Smooth muscle cell (in vitro differentiated cells): Measurements from ENCODE around the gene LRPPRC. TPM values are rescaled to one million over a fixed set of nuclear protein-coding genes. Genes with fewer than 3 reads are reported as not detected.
A peak's percentile ranks its signal among the peaks of the same experiment; 100 is the strongest.

Experiments
- DNase-seq: peaks from one replicate; lab custom pipeline; 2025; ENCODE audit not compliant: unreplicated experiment; lab: John Stamatoyannopoulos, UW
- H2AFZ ChIP-seq: fragments of 200-600 bp; sonication (generic); 2 replicates; pipeline ENCODE4 v1.6.0; 2016; ENCODE audit warnings: antibody characterized with exemption, low read depth, mild to moderate bottlenecking
- H3F3A ChIP-seq: fragments of 200-600 bp; sonication (generic); 2 replicates; pipeline ENCODE4 v1.6.0; 2017; ENCODE audit warnings: antibody characterized with exemption, low read depth
- H3K27ac ChIP-seq: fragments of 200-600 bp; sonication (generic); 2 replicates; pipeline ENCODE4 v1.5.1; 2016; ENCODE audit warnings: low read depth, mild to moderate bottlenecking
- H3K27me3 ChIP-seq: fragments of 200-600 bp; sonication (generic); 2 replicates; pipeline ENCODE4 v1.6.1; 2016; ENCODE audit warnings: low read depth, mild to moderate bottlenecking
- H3K36me3 ChIP-seq: fragments of 200-600 bp; sonication (generic); 2 replicates; pipeline ENCODE4 v1.5.1; 2016; ENCODE audit warnings: low read depth
- H3K4me1 ChIP-seq: fragments of 200-600 bp; sonication (generic); 2 replicates; pipeline ENCODE4 v1.5.1; 2016; ENCODE audit warnings: low read depth
- H3K4me2 ChIP-seq: fragments of 200-600 bp; sonication (generic); 2 replicates; pipeline ENCODE4 v1.6.0; 2016; ENCODE audit warnings: mild to moderate bottlenecking
- H3K4me3 ChIP-seq: fragments of 200-600 bp; sonication (generic); 2 replicates; pipeline ENCODE4 v1.5.1; 2016; ENCODE audit warnings: mild to moderate bottlenecking
- H3K79me2 ChIP-seq: fragments of 200-600 bp; sonication (generic); 2 replicates; pipeline ENCODE4 v1.6.0; 2016; ENCODE audit warnings: low read depth, mild to moderate bottlenecking
- H3K9ac ChIP-seq: fragments of 200-600 bp; sonication (generic); 2 replicates; pipeline ENCODE4 v1.6.0; 2016; ENCODE audit warnings: low read depth
- H3K9me3 ChIP-seq: fragments of 200-600 bp; sonication (generic); replicated peaks from 2 replicates; pipeline ENCODE4 v1.5.1; 2016; ENCODE audit warnings: low read depth
- H4K20me1 ChIP-seq: fragments of 200-600 bp; sonication (generic); 2 replicates; pipeline ENCODE4 v1.6.0; 2016; ENCODE audit warnings: low read depth
- CTCF ChIP-seq: fragments of 200-600 bp; sonication (generic); IDR thresholded peaks from 2 replicates; pipeline ENCODE4 v1.5.1; 2017; ENCODE audit warnings: borderline replicate concordance, mild to moderate bottlenecking, antibody characterized with exemption; ENCODE audit not compliant: insufficient read depth, poor library complexity, severe bottlenecking
- WGBS: methylation state at CpG from one replicate; pipeline ENCODE4 v1.1.7; 2016; ENCODE audit warnings: low lambda C conversion rate; 5-methylcytosine and 5-hydroxymethylcytosine counted together
- polyA plus RNA-seq: library from polyadenylated mRNA; unstranded; fragments of >200 nt; fragmentation: Nextera tagmentation; extraction: Ambion mirVana; gene quantifications from 2 replicates; pipeline ENCODE4 v1.2.1, GENCODE V29; 2016
- total RNA-seq: library from RNA; depleted of rRNA; stranded (reverse); fragments of >200 nt; gene quantifications from 2 replicates; pipeline ENCODE4 v1.2.3, GENCODE V29; 2014

The LRPPRC gene
- total and polyA plus RNA-seq, 2 experiments from 2014 or later, result 19.9 to 45.6 TPM

- Histone ChIP-seq H3K9ac (no peak overlapping the region), H3K4me2 (no peak overlapping the region), H3K27me3 (no peaks in the 10 kb centered on the region), H3K9me3 (no peaks in the 10 kb centered on the region), H3K4me3 (no peak overlapping the region), H4K20me1 (no peaks in the 10 kb centered on the region), H2AFZ (no peak overlapping the region), H3K36me3 (peaks cover 48% of the 10 kb centered on the region), H3K4me1 (no peaks in the 10 kb centered on the region), H3K79me2 (no peaks in the 10 kb centered on the region), H3K27ac (no peak overlapping the region), H3F3A (no peaks in the 10 kb centered on the region)
- no peak for DNase-seq
- 93% methylated on average over 8 of the region's 8 CpGs for WGBS
- peak; percentile 44 for TF ChIP-seq CTCF
Observed at GRCh38 chr2:43950383-43951008, 45.3 kb downstream of the LRPPRC start.

GRCh38 chr2:43948370-43948769 lies 47.4 kb downstream of the LRPPRC start:
- WGBS, result 90% methylated on average over 3 of the region's 3 CpGs
- Histone ChIP-seq H4K20me1 (no peaks in the 10 kb centered on the region), H3K4me3 (no peak overlapping the region), H3K4me2 (no peak overlapping the region), H3K9ac (no peak overlapping the region), H3K27ac (no peak overlapping the region), H3K79me2 (no peaks in the 10 kb centered on the region), H3F3A (no peaks in the 10 kb centered on the region), H2AFZ (no peak overlapping the region), H3K9me3 (no peaks in the 10 kb centered on the region), H3K36me3 (peaks cover 55% of the 10 kb centered on the region), H3K27me3 (no peaks in the 10 kb centered on the region), H3K4me1 (no peaks in the 10 kb centered on the region)
- DNase-seq, result no peak
- TF ChIP-seq CTCF, result no peak

GRCh38 chr2:43946685-43947084 lies 49.1 kb downstream of the LRPPRC start:
- H3K27me3 ChIP-seq, result no peaks in the 10 kb centered on the region
- no peaks in the 10 kb centered on the region for H3K4me1 ChIP-seq
- no peak for DNase-seq
- no peak overlapping the region for H3K9ac ChIP-seq
- no peaks in the 10 kb centered on the region for H3K79me2 ChIP-seq
- TF ChIP-seq CTCF, result no peak
- H3K9me3 ChIP-seq, result no peaks in the 10 kb centered on the region
- no peaks in the 10 kb centered on the region for H3F3A ChIP-seq
- H3K36me3 ChIP-seq, result peaks cover 52% of the 10 kb centered on the region
- H3K4me2 ChIP-seq, result no peak overlapping the region
- 95% methylated on average over 4 of the region's 4 CpGs for WGBS
- H3K27ac ChIP-seq, result no peak overlapping the region
- H2AFZ ChIP-seq, result no peak overlapping the region
- H4K20me1 ChIP-seq, result no peaks in the 10 kb centered on the region
- H3K4me3 ChIP-seq, result no peak overlapping the region

- H3K4me2 ChIP-seq, result no peak overlapping the region
- no peak overlapping the region for H3K4me3 ChIP-seq
- H2AFZ ChIP-seq, result no peak overlapping the region
- no peak overlapping the region for H3K9ac ChIP-seq
- H3K79me2 ChIP-seq, result peaks cover 7% of the 10 kb centered on the region
- TF ChIP-seq CTCF, result no peak
- no peaks in the 10 kb centered on the region for H3K9me3 ChIP-seq
- no peak overlapping the region for H3K27ac ChIP-seq
- no peaks in the 10 kb centered on the region for H4K20me1 ChIP-seq
- no peaks in the 10 kb centered on the region for H3K27me3 ChIP-seq
- no peaks in the 10 kb centered on the region for H3K4me1 ChIP-seq
- no peak for DNase-seq
- peaks cover 58% of the 10 kb centered on the region for H3K36me3 ChIP-seq
- WGBS, result 92% methylated on average over 3 of the region's 3 CpGs
- H3F3A ChIP-seq, result no peaks in the 10 kb centered on the region
Observed at GRCh38 chr2:43945439-43945838, 50.4 kb downstream of the LRPPRC start.
